ENCODE data around the gene GATAD2A.

DNA sequence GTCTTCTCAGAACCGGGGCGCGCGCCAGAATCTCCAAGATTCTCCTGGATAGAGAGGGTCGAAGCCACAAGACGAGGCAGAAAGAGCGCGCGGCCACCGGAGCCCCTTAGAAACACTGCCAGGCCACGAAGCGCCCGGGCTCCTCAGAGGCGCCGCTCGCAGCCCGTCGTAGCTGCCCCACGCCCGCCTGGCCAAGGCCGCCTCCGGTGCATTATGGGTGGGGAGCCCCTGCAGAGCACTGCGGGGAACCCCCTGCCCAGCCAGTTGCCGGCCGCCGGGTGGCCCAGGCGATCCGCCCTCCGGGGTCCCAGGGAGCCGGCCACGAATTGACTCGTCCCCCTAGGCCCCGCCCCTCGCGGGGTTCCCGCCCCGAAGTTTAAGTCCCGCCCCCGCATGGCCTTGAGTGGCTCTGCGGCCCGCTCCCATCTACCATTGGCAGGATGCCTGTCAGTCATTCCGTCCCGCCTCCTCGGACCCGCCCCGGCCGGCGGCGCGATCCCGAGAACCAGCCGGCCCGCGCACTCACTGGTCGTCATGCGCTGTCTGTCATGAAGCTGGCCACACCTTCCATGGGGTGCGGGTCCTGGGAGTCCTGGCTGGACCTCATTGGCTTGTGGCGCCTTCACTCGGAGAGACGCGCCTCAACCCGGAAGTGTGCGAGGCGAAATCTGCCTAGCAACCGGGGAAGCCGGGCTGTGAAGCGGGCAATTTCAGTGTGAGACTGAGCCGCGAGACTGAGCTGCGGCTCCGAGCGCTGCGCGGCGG, 20.2 kb upstream of the GATAD2A start:
- TF ChIP-seq ZNF274 (IDR thresholded peaks at IDR 0.05; ENCODE audit: low read depth, low read length) (no peak), YY1 (IDR thresholded peaks at IDR 0.05; ENCODE audit: insufficient read depth, insufficient read length) (no peak), SUZ12 (IDR thresholded peaks at IDR 0.05; ENCODE audit: extremely low read depth, insufficient read depth, insufficient read length) (no peak)

Data from NT2/D1 (cell line).